MM.1S (cell line): Measurements from ENCODE around the gene PHF12.
"Not testable (repeated sequence)": the region's sequence is repeated elsewhere in the genome, so short reads cannot be mapped to it uniquely, and the experiment has no call there.

Experiments used
- DNase-seq: peaks from one replicate; pipeline ENCODE4 v3.0.0-alpha.2; 2015
- H2AFZ ChIP-seq: fragments of 300-600 bp; sonication (generic); 2 replicates; pipeline ENCODE4 v1.6.0; 2016; ENCODE audit warnings: antibody characterized with exemption, low read length
- H3F3A ChIP-seq: fragments of 300-600 bp; sonication (generic); 2 replicates; pipeline ENCODE4 v1.6.1; 2016; ENCODE audit warnings: mild to moderate bottlenecking, antibody characterized with exemption, low read length, moderate library complexity, mixed read lengths; ENCODE audit not compliant: insufficient read depth
- H3K27ac ChIP-seq: fragments of 300-600 bp; sonication (generic); 2 replicates; pipeline ENCODE4 v1.5.1; 2016; ENCODE audit warnings: mild to moderate bottlenecking, low read length
- H3K27me3 ChIP-seq: fragments of 300-600 bp; sonication (generic); replicated peaks from 2 replicates; pipeline ENCODE4 v1.6.0; 2016; ENCODE audit warnings: low read length; ENCODE audit not compliant: insufficient read depth
- H3K36me3 ChIP-seq: fragments of 300-600 bp; sonication (generic); replicated peaks from 2 replicates; pipeline ENCODE4 v1.6.1; 2016; ENCODE audit warnings: mild to moderate bottlenecking, low read length, mixed read lengths; ENCODE audit not compliant: insufficient read depth
- H3K4me1 ChIP-seq: fragments of 300-600 bp; sonication (generic); 2 replicates; pipeline ENCODE4 v1.6.1; 2016; ENCODE audit warnings: low read length, mixed read lengths
- H3K4me2 ChIP-seq: fragments of 300-600 bp; sonication (generic); 2 replicates; pipeline ENCODE4 v1.6.0; 2016; ENCODE audit warnings: low read depth, low read length
- H3K4me3 ChIP-seq: fragments of 300-600 bp; sonication (generic); 2 replicates; pipeline ENCODE4 v1.5.1; 2016; ENCODE audit warnings: low read length, mixed read lengths
- H3K79me2 ChIP-seq: fragments of 300-600 bp; sonication (generic); 2 replicates; pipeline ENCODE4 v1.6.1; 2016; ENCODE audit warnings: mixed run types, low read length, mixed read lengths
- H3K9ac ChIP-seq: fragments of 300-600 bp; sonication (generic); 2 replicates; pipeline ENCODE4 v1.6.1; 2016; ENCODE audit warnings: low read length, mixed read lengths
- H3K9me2 ChIP-seq: fragments of 300-600 bp; sonication (generic); replicated peaks from 2 replicates; pipeline ENCODE4 v1.6.1; 2016; ENCODE audit warnings: mild to moderate bottlenecking, low read length, mixed read lengths; ENCODE audit not compliant: insufficient read depth
- H3K9me3 ChIP-seq: fragments of 300-600 bp; sonication (generic); replicated peaks from 2 replicates; pipeline ENCODE4 v1.6.1; 2016; ENCODE audit warnings: mild to moderate bottlenecking, low read length, mixed read lengths; ENCODE audit not compliant: insufficient read depth
- H4K20me1 ChIP-seq: fragments of 300-600 bp; sonication (generic); 2 replicates; pipeline ENCODE4 v1.6.1; 2016; ENCODE audit warnings: mild to moderate bottlenecking, low read length, moderate library complexity, mixed read lengths; ENCODE audit not compliant: insufficient read depth
- EZH2 ChIP-seq: fragments of 300-600 bp; sonication (generic); optimal IDR thresholded peaks from 2 replicates; pipeline ENCODE3; 2017; ENCODE audit warnings: low read depth, mild to moderate bottlenecking, antibody characterized with exemption, low read length, mixed read lengths
- EZH2phosphoT487 ChIP-seq: fragments of 300-600 bp; sonication (generic); IDR thresholded peaks from 2 replicates; pipeline ENCODE4 v1.6.1; 2018; ENCODE audit warnings: antibody characterized with exemption, low read length
- TF ChIP-seq, protein P1 (sequence below): fragments of 300-600 bp; sonication (generic); IDR thresholded peaks from 2 replicates; pipeline ENCODE4 v1.5.1; 2016; ENCODE audit warnings: antibody characterized with exemption, low read length, mixed read lengths

PHF12 gene

GRCh38 chr17:28906276-28906675, 45.0 kb downstream of the PHF12 start:
- Histone ChIP-seq H3K9ac (no peak overlapping the region), H3K9me2 (no peaks in the 10 kb centered on the region), H3F3A (peaks cover 19% of the 10 kb centered on the region), H3K4me3 (no peak overlapping the region), H4K20me1 (no peaks in the 10 kb centered on the region), H3K27me3 (no peaks in the 10 kb centered on the region), H3K79me2 (peaks cover 18% of the 10 kb centered on the region), H2AFZ (no peak overlapping the region), H3K27ac (no peak overlapping the region), H3K4me1 (peaks cover 13% of the 10 kb centered on the region), H3K4me2 (no peak overlapping the region), H3K36me3 (0 out of 2 replicates have a peak, but pooled peaks cover 11% of the 10 kb centered on the region), H3K9me3 (no peaks in the 10 kb centered on the region)
- no peak for DNase-seq
- TF ChIP-seq, protein P1, sequence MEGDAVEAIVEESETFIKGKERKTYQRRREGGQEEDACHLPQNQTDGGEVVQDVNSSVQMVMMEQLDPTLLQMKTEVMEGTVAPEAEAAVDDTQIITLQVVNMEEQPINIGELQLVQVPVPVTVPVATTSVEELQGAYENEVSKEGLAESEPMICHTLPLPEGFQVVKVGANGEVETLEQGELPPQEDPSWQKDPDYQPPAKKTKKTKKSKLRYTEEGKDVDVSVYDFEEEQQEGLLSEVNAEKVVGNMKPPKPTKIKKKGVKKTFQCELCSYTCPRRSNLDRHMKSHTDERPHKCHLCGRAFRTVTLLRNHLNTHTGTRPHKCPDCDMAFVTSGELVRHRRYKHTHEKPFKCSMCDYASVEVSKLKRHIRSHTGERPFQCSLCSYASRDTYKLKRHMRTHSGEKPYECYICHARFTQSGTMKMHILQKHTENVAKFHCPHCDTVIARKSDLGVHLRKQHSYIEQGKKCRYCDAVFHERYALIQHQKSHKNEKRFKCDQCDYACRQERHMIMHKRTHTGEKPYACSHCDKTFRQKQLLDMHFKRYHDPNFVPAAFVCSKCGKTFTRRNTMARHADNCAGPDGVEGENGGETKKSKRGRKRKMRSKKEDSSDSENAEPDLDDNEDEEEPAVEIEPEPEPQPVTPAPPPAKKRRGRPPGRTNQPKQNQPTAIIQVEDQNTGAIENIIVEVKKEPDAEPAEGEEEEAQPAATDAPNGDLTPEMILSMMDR, result no peak
- TF ChIP-seq EZH2phosphoT487 (no peak), EZH2 (no peak)

DNA sequence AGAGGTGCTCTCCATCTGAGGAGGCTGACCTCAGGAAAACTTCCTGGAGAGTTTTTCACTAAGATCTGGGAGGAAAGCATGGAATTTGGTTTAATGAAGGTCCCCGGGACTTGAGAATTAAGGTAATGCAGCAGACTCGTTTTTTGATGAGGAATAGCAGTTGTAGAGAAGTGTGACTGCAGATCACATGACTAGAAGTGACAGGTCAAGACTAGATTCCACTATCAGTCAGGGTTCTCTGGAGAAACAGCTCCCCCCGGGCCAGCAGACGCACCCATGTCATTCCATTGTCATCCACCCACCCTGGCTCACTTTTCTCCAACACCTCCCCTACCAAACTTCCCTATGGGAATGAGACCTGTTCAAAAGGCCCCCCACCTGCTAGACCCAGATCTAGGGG, 46.5 kb downstream of the PHF12 start:
- Histone ChIP-seq H3K9ac (no peak overlapping the region), H2AFZ (no peak overlapping the region), H3K9me3 (no peaks in the 10 kb centered on the region), H3F3A (peaks cover 17% of the 10 kb centered on the region), H3K4me2 (no peak overlapping the region), H3K4me1 (peaks cover 18% of the 10 kb centered on the region), H4K20me1 (no peaks in the 10 kb centered on the region), H3K79me2 (peaks cover 23% of the 10 kb centered on the region), H3K36me3 (0 out of 2 replicates have a peak, but pooled peaks cover 5% of the 10 kb centered on the region), H3K27ac (no peak overlapping the region), H3K27me3 (no peaks in the 10 kb centered on the region), H3K4me3 (no peak overlapping the region), H3K9me2 (no peaks in the 10 kb centered on the region)
- no peak for DNase-seq
- TF ChIP-seq, protein P1, result no peak
- TF ChIP-seq EZH2phosphoT487 (no peak), EZH2 (no peak)

- not testable (repeated sequence) for DNase-seq, H3K36me3 ChIP-seq, H3K4me3 ChIP-seq, H3K27me3 ChIP-seq, H3K9me2 ChIP-seq, H4K20me1 ChIP-seq, H3K27ac ChIP-seq, H3K9me3 ChIP-seq
- H3K79me2 ChIP-seq, result peaks cover 26% of the 10 kb centered on the region
- H3F3A ChIP-seq, result peaks cover 20% of the 10 kb centered on the region
- peaks cover 20% of the 10 kb centered on the region for H3K4me1 ChIP-seq
- H2AFZ ChIP-seq, result peak overlapping the region; percentile 44
- peak overlapping the region; percentile 7; the same call in 1 of the 2 replicates for H3K9ac ChIP-seq
- peak overlapping the region; percentile 47 for H3K4me2 ChIP-seq
These were observed 47.8 kb downstream of the PHF12 start for GRCh38 chr17:28903546-28903841.

- H3K27me3 ChIP-seq, result no peaks in the 10 kb centered on the region
- peak within 1 kb of the TSS; percentile 87 for H2AFZ ChIP-seq
- peaks cover 31% of the 10 kb centered on the region for H3K79me2 ChIP-seq
- no peaks in the 10 kb centered on the region for H4K20me1 ChIP-seq
- no peaks in the 10 kb centered on the region for H3K9me3 ChIP-seq
- 0 out of 2 replicates have a peak, but pooled peaks cover under 1% of the 10 kb centered on the region for H3K36me3 ChIP-seq
- H3F3A ChIP-seq, result peaks cover 20% of the 10 kb centered on the region
- H3K9me2 ChIP-seq, result no peaks in the 10 kb centered on the region
- H3K4me3 ChIP-seq, result peak within 1 kb of the TSS; percentile 82
- H3K4me2 ChIP-seq, result peak within 1 kb of the TSS; percentile 66
- peak; percentile 97 for DNase-seq
- H3K4me1 ChIP-seq, result peaks cover 25% of the 10 kb centered on the region
- peak within 1 kb of the TSS; percentile 85 for H3K9ac ChIP-seq
- TF ChIP-seq, protein P1, result peak; percentile 97
- TF ChIP-seq EZH2phosphoT487 (no peak), EZH2 (no peak)
- peak within 1 kb of the TSS; percentile 77 for H3K27ac ChIP-seq
These were observed 48.3 kb downstream of the PHF12 start, which contains the start of gene DHRS13 for GRCh38 chr17:28902819-28903545. Gene DHRS13 (minus strand): TSS chr17:28903079. CDS start chr17:28902944, 135 bp downstream.
